ENCODE measurements around the gene DSCAM.

- no peak for TF ChIP-seq TCF7 (CRISPR knock-in tag; IDR thresholded peaks at IDR 0.05; ENCODE audit: low read depth)
- no peak for TF ChIP-seq ZNF396 (CRISPR knock-in tag; IDR thresholded peaks at IDR 0.05; ENCODE audit: borderline replicate concordance)
- no peak for TF ChIP-seq JUN (CRISPR knock-in tag; IDR thresholded peaks at IDR 0.05)
- no peak for TF ChIP-seq CTCF (IDR thresholded peaks at IDR 0.05)
- TF ChIP-seq, protein P1, sequence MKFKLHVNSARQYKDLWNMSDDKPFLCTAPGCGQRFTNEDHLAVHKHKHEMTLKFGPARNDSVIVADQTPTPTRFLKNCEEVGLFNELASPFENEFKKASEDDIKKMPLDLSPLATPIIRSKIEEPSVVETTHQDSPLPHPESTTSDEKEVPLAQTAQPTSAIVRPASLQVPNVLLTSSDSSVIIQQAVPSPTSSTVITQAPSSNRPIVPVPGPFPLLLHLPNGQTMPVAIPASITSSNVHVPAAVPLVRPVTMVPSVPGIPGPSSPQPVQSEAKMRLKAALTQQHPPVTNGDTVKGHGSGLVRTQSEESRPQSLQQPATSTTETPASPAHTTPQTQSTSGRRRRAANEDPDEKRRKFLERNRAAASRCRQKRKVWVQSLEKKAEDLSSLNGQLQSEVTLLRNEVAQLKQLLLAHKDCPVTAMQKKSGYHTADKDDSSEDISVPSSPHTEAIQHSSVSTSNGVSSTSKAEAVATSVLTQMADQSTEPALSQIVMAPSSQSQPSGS (CRISPR knock-in tag; IDR thresholded peaks at IDR 0.05; ENCODE audit: borderline replicate concordance, low read depth), result no peak
- TF ChIP-seq ETV6 (CRISPR knock-in tag; IDR thresholded peaks at IDR 0.05), result no peak
- no peak for TF ChIP-seq ERG (CRISPR knock-in tag; IDR thresholded peaks at IDR 0.05)
- TF ChIP-seq TEAD4 (CRISPR knock-in tag; IDR thresholded peaks at IDR 0.05), result no peak
Observed at GRCh38 chr21:40759061-40759460, 87.9 kb downstream of the DSCAM start.
